B cell (primary cell): Measurements from ENCODE around the gene RNF212B. TPM values are rescaled to one million over a fixed set of nuclear protein-coding genes. Genes with fewer than 3 reads are reported as not detected.

Experiments used
- ATAC-seq: fragments of 200-7000 bp; cut with Tn5 transposase; one replicate; pipeline ENCODE4 v1.10.0; 2021; ENCODE audit warnings: low read depth, mild to moderate bottlenecking, moderate number of reproducible peaks, moderate library complexity
- CTCF ChIA-PET: fragments of 350-600 bp; sonication (Branson Sonifier 250); formaldehyde crosslinking; loops from one replicate; lab custom pipeline; 2021; ENCODE audit warnings: antibody characterized with exemption, inconsistent platforms; lab: Charles Lee
- POLR2A ChIA-PET: fragments of 350-600 bp; sonication (Branson Sonifier 250); formaldehyde crosslinking; loops from one replicate; lab custom pipeline; 2021; ENCODE audit warnings: antibody characterized with exemption; lab: Charles Lee
- DNase-seq: peaks from one replicate; pipeline ENCODE4 v3.0.0; 2013
- H2AFZ ChIP-seq: 2 replicates; pipeline ENCODE4 v1.6.1; 2012; ENCODE audit warnings: mild to moderate bottlenecking, low read depth, low read length; ENCODE audit not compliant: insufficient read depth, poor library complexity, severe bottlenecking
- H3K27ac ChIP-seq, 2 donors: 1 replicate in 1 of 2; 2 replicates in 1 of 2; pipeline ENCODE4 v1.5.1; 2012 to 2013; ENCODE audit warnings: low read length in 2 of 2, mild to moderate bottlenecking in 2 of 2, moderate library complexity in 1 of 2
- H3K27me3 ChIP-seq, 4 experiments: fragments of 200-600 bp in 1 of 4; sonication (generic) in 1 of 4; replicated peaks in 1 of 4; 1 replicate in 2 of 4; 2 replicates in 2 of 4; pipeline versions ENCODE4 v1.6.1 to v1.7.0; 2013 to 2016; ENCODE audit warnings: low read length in 3 of 4, mild to moderate bottlenecking in 2 of 4, mixed read lengths in 1 of 4, moderate library complexity in 1 of 4; ENCODE audit not compliant: insufficient read depth in 4 of 4, control insufficient read depth in 3 of 4; ENCODE audit errors: control extremely low read depth in 1 of 4
- H3K36me3 ChIP-seq, 2 experiments: replicated peaks in 1 of 2; 1 replicate in 1 of 2; 2 replicates in 1 of 2; pipeline versions ENCODE4 v1.6.1 to v1.7.1; 2013; ENCODE audit warnings: low read length in 1 of 2; ENCODE audit not compliant: insufficient read depth in 2 of 2, control insufficient read depth in 1 of 2; ENCODE audit errors: control extremely low read depth in 1 of 2, extremely low read depth in 1 of 2
- H3K4me1 ChIP-seq, 2 donors: fragments of 200-600 bp in 1 of 2; sonication (generic) in 1 of 2; 1 replicate in 1 of 2; 2 replicates in 1 of 2; pipeline versions ENCODE4 v1.5.1 to v1.6.1; 2013 to 2017; ENCODE audit warnings: low read length in 2 of 2; ENCODE audit not compliant: control insufficient read depth in 2 of 2, insufficient read depth in 2 of 2
- H3K4me2 ChIP-seq: replicated peaks from 2 replicates; pipeline ENCODE3; 2012; ENCODE audit warnings: mild to moderate bottlenecking, low read depth, low read length; ENCODE audit not compliant: poor library complexity, severe bottlenecking
- H3K4me3 ChIP-seq, 5 experiments: fragments of 200-600 bp in 1 of 5; sonication (generic) in 1 of 5; 1 replicate in 3 of 5; 2 replicates in 2 of 5; pipeline versions ENCODE4 v1.5.1 to v1.7.0; 2011 to 2016; ENCODE audit warnings: low read length in 4 of 5, mild to moderate bottlenecking in 4 of 5, low read depth in 2 of 5, control low read depth in 1 of 5, moderate library complexity in 1 of 5; ENCODE audit not compliant: insufficient read depth in 1 of 5; ENCODE audit errors: control extremely low read depth in 1 of 5, extremely low read depth in 1 of 5
- H3K79me2 ChIP-seq: fragments of 200-600 bp; sonication (generic); one replicate; pipeline ENCODE4 v1.6.0; 2016; ENCODE audit warnings: low read length; ENCODE audit not compliant: control insufficient read depth, insufficient read depth
- H3K9ac ChIP-seq: fragments of 200-600 bp; sonication (generic); 2 replicates; pipeline ENCODE4 v1.6.1; 2017; ENCODE audit warnings: mild to moderate bottlenecking, low read length, moderate library complexity
- H3K9me3 ChIP-seq, 3 donors: one replicate each; pipeline versions ENCODE4 v1.6.1 to v1.7.1; 2013; ENCODE audit warnings: low read length in 2 of 3; ENCODE audit not compliant: control insufficient read depth in 2 of 3, insufficient read depth in 1 of 3; ENCODE audit errors: control extremely low read depth in 1 of 3
- H4K20me1 ChIP-seq: 2 replicates; pipeline ENCODE4 v1.6.0; 2012; ENCODE audit warnings: mild to moderate bottlenecking, low read length; ENCODE audit not compliant: insufficient read depth, control insufficient read depth, poor library complexity, severe bottlenecking
- H3K27ac Mint-ChIP-seq: one replicate; pipeline ENCODE4 v1.8.0; 2021; ENCODE audit warnings: mixed read lengths
- H3K27me3 Mint-ChIP-seq: one replicate; pipeline ENCODE4 v1.8.0; 2021; ENCODE audit warnings: mixed read lengths
- H3K4me1 Mint-ChIP-seq: one replicate; pipeline ENCODE4 v1.8.0; 2021; ENCODE audit warnings: mixed read lengths
- H3K4me3 Mint-ChIP-seq: one replicate; pipeline ENCODE4 v1.8.0; 2021; ENCODE audit warnings: mixed read lengths
- H3K9me3 Mint-ChIP-seq: one replicate; pipeline ENCODE4 v1.8.0; 2022; ENCODE audit warnings: mixed read lengths; ENCODE audit not compliant: insufficient read depth
- CTCF ChIP-seq: fragments of 200-600 bp; IDR thresholded peaks from one replicate; pipeline ENCODE4 v1.8.0; 2022; ENCODE audit warnings: antibody characterized with exemption, mild to moderate bottlenecking
- EZH2 ChIP-seq: IDR thresholded peaks from 2 replicates; pipeline ENCODE4 v1.6.1; 2012; ENCODE audit warnings: borderline replicate concordance, low read depth, mild to moderate bottlenecking, moderate library complexity, low read length; ENCODE audit not compliant: insufficient read depth, poor library complexity, severe bottlenecking
- WGBS: methylation state at CpG from one replicate; pipeline ENCODE4 v1.1.5; 2013; ENCODE audit warnings: missing lambda C conversion rate; ENCODE audit not compliant: insufficient coverage; 5-methylcytosine and 5-hydroxymethylcytosine counted together
- intact Hi-C: fragments of 100-400 bp; cut with micrococcal nuclease; formaldehyde crosslinking; loops from one replicate; pipeline ENCODE4 v1.10.0; 2022
- polyA plus RNA-seq: library from polyadenylated mRNA; depleted of rRNA; stranded (reverse); fragments of >200 nt; gene quantifications from 2 replicates; pipeline ENCODE4 v1.2.3, GENCODE V29; 2012
- total RNA-seq, 2 donors: library from RNA; stranded (reverse); fragments of 120-200 nt in 1 of 2; gene quantifications; 1 replicate in 1 of 2; 2 replicates in 1 of 2; pipeline versions ENCODE4 v1.2.3 to v1.2.4, GENCODE V29; 2013 to 2022

The RNF212B gene
- total and polyA plus RNA-seq, 2 donors (not counting 1 experiment from before 2014, with no cell fraction given): not detected

GRCh38 chr14:23297611-23298277 is 60.0 kb downstream of the RNF212B start:
- H3K4me3 Mint-ChIP-seq: no peak overlapping the region
- peaks cover 34% of the 10 kb centered on the region for H3K4me1 Mint-ChIP-seq
- intact Hi-C loops: no loop called here
- Histone ChIP-seq H3K79me2 (peaks cover 6% of the 10 kb centered on the region), H3K4me2 (no peak overlapping the region), H3K9me3 (no peaks in the 10 kb centered on the region), H3K4me1 (peaks cover 14 to 22% of the 10 kb centered on the region in 2 donors), H2AFZ (no peak overlapping the region), H4K20me1 (no peaks in the 10 kb centered on the region), H3K27ac (no peak overlapping the region), H3K4me3 (no peak overlapping the region), H3K27me3 (no peaks in the 10 kb centered on the region), H3K36me3 (peaks cover 0 to 14% of the 10 kb centered on the region in 2 experiments), H3K9ac (no peak overlapping the region)
- peak overlapping the region; percentile 26 for H3K27ac Mint-ChIP-seq
- H3K27me3 Mint-ChIP-seq: no peaks in the 10 kb centered on the region
- H3K9me3 Mint-ChIP-seq: no peaks in the 10 kb centered on the region
- TF ChIP-seq CTCF (no peak), EZH2 (no peak)
- CTCF ChIA-PET: interaction anchor here (0.7 to 8.6 kb wide), 7 partner anchors 8 to 178 kb away, joined by 3 to 56 read pairs (median 3); partner anchors contain the start of gene HOMEZ
- POLR2A ChIA-PET: no interaction called here
- DNase-seq (no peak), ATAC-seq (no peak)
- 96% methylated on average over 5 of the region's 7 CpGs for WGBS

GRCh38 chr14:23299211-23299957 is 61.6 kb downstream of the RNF212B start:
- H3K4me1 Mint-ChIP-seq: peaks cover 35% of the 10 kb centered on the region
- Histone ChIP-seq H4K20me1 (no peaks in the 10 kb centered on the region), H3K27ac (peak overlapping the region in 1 of 2 donors; percentile 95), H3K9ac (no peak overlapping the region), H3K4me1 (peaks cover 17 to 27% of the 10 kb centered on the region in 2 donors), H3K79me2 (peaks cover 6% of the 10 kb centered on the region), H3K36me3 (peaks cover 0 to 14% of the 10 kb centered on the region in 2 experiments), H3K9me3 (no peaks in the 10 kb centered on the region), H3K27me3 (no peaks in the 10 kb centered on the region), H3K4me2 (peak overlapping the region; percentile 98), H2AFZ (no peak overlapping the region), H3K4me3 (no peak overlapping the region)
- CTCF ChIA-PET: interaction anchor here (1.0 to 8.6 kb wide), 5 partner anchors 13 to 230 kb away, joined by 4 to 56 read pairs (median 21); partner anchors contain the start of genes HOMEZ and PABPN1
- intact Hi-C loops: no loop called here
- no peaks in the 10 kb centered on the region for H3K9me3 Mint-ChIP-seq
- peak overlapping the region; percentile 10 for H3K27ac Mint-ChIP-seq
- WGBS: no CpG with 5 or more reads among the region's 2 CpGs
- H3K27me3 Mint-ChIP-seq: no peaks in the 10 kb centered on the region
- ATAC-seq: no peak
- peak; percentile 58 for DNase-seq
- no peak overlapping the region for H3K4me3 Mint-ChIP-seq
- POLR2A ChIA-PET: interaction anchor here (0.6 to 0.7 kb wide), 3 partner anchors 180 to 977 kb away, joined by 4 to 7 read pairs (median 5); no protein-coding TSS in a partner anchor
- no peak for TF ChIP-seq EZH2
- TF ChIP-seq CTCF: peak; percentile 39
